ENCODE measurements around the gene USP16.

DNA sequence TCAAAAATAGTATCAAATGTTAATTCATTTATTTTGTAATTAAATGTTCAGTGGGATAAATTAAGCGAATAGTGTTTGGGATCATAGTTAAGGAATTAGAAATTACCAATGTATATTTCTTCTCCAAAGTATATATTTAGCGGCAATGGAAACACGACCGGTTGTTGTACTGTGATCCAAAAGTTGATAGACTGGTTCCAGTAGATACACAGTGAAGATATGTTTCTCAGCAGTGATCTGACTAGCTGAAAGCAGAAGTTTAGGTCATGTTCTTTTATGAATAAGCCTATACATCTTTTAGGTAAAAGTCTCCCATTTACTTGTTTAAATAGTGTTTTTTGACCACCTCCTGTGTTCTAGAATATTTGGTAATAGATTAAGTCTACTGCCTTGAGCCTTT is 8.8 kb downstream of the USP16 start:
- TF ChIP-seq, protein P1, sequence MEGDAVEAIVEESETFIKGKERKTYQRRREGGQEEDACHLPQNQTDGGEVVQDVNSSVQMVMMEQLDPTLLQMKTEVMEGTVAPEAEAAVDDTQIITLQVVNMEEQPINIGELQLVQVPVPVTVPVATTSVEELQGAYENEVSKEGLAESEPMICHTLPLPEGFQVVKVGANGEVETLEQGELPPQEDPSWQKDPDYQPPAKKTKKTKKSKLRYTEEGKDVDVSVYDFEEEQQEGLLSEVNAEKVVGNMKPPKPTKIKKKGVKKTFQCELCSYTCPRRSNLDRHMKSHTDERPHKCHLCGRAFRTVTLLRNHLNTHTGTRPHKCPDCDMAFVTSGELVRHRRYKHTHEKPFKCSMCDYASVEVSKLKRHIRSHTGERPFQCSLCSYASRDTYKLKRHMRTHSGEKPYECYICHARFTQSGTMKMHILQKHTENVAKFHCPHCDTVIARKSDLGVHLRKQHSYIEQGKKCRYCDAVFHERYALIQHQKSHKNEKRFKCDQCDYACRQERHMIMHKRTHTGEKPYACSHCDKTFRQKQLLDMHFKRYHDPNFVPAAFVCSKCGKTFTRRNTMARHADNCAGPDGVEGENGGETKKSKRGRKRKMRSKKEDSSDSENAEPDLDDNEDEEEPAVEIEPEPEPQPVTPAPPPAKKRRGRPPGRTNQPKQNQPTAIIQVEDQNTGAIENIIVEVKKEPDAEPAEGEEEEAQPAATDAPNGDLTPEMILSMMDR (conservative IDR thresholded peaks at IDR 0.05) = no peak
- no peak for TF ChIP-seq EZH2 (IDR thresholded peaks at IDR 0.05; ENCODE audit: low read depth)

Data from PC-9 (cell line).